ENCODE data around the gene PKLR.
"Not testable (repeated sequence)": the region's sequence is repeated elsewhere in the genome, so short reads cannot be mapped to it uniquely, and the experiment has no call there.

PKLR gene

GRCh38 chr1:155254228-155254713, 47.0 kb downstream of the PKLR start:
- DNase-seq, result no peak

DNA sequence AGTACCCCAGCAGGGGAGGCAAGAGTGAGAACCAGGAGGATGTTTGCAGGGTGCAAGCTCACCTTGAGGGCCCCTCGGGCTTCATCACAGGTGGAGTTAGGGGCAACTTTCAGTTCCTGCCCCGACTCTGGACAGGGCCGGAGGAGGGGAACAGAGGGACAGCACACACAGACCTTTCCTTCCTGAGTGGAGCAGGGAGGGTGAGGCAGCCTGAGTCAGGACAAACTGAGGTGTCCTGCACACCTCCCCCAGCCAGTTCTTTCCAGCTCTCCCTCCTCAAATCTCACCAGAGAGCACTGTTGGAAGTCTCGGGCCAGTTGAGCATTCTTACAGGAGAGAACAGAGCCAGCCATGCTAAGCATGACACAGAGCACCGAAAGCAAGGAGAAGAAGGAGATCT, 47.4 kb downstream of the PKLR start:
- no peak for DNase-seq

DNA sequence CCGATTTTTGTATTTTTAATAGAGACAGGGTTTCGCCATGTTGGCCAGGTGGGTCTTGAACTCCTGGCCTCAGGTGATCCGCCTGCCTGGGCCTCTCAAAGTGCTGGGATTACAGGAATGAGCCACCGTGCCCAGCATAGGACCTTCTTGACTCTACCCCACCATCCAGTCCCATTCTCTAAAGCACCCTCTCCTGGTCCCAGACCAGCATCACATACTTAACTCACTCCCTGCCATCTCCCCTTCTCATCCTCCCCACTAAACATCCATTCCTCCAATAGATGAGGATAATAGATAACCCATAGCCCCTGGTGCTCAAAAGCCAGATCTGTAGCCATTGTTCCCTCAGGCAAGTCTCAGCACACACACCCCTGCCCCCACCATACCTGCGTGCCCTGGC, 48.0 kb downstream of the PKLR start:
- no peak for DNase-seq

DNA sequence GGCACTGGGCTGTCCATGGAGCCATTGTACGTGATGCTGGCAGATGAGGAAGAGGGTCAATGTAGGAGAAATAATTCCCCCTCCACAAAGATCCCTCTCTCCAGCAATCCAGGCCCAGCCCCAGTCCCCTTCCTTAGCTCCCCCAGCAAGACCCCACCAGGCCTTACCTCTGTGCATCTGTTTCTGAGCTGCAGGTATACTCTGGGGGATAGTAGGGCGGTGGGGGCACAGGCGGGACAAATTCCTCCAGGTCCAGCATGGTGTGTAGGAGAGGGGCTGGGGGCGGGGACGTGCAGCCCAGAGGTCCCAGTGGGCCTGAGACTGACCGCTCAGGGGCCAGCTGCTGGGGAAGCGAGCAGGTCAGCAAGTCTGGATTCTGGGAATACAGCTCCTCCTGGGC, 49.7 kb downstream of the PKLR start:
- no peak for DNase-seq

DNA sequence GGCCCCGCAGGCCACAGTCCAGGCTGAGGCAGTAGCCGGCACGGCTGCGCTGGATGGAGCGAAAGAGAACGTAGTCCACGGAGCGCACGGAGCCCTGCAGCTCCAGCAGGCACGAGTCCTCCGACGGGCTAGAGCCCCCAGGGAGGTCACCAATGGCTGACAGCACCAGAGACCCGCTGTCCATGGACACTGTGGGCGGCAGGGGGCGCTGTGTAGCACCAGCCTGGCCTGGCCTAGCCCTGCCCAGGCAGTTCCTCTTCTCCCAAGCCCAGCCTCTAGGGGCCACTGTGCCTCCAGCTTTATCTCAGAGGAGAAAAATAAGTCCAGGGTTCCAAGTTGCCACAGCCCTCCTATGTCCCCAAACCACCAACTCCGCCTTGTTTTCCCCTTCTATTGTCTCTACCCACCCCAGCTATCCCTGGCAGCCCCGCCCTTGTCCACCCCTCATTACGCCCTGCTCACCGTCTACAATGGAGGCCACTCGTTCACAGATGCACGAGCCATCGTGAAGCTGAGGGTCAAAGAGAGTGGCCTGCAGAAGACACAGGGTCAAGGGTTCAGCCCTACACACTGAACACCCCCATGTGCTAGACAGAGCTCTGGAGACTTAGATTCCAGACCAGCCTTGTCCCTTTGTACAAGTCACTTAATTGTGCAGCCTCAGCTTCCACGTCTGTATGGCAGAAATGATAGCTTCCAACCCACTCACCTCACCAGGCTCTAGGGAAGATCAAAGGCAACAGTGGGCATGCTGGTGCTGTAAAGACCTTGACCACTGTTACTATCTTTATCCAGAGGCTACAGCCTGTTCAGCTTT, 50.4 kb downstream of the PKLR start:
- peak; percentile 89 for DNase-seq

GRCh38 chr1:155250246-155250632, 51.0 kb downstream of the PKLR start:
- no peak for DNase-seq

- DNase-seq, result no peak
Observed at GRCh38 chr1:155247667-155248553, 53.3 kb downstream of the PKLR start.

DNA sequence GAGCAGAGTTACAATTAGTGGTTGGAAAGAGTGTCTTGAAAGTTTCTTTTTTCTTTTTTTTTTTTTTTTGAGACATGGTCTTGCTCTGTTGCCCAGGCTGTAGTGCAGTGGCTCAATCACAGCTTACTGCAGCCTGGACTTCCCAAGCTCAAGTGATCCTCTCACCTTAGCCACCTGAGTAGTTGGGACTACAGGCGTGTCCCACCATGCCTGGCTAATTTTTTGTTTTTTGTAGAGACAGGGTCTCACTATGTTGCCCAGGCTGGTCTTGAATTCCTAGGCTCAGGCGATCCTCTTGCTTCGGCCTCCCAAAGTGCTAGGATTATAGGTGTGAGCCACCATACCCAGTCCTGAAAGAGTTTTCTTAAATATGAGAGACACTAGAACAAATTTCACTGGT, 54.4 kb downstream of the PKLR start:
- not testable (repeated sequence) for DNase-seq

- no peak for DNase-seq
Observed at GRCh38 chr1:155245163-155245524, 56.1 kb downstream of the PKLR start.

DNA sequence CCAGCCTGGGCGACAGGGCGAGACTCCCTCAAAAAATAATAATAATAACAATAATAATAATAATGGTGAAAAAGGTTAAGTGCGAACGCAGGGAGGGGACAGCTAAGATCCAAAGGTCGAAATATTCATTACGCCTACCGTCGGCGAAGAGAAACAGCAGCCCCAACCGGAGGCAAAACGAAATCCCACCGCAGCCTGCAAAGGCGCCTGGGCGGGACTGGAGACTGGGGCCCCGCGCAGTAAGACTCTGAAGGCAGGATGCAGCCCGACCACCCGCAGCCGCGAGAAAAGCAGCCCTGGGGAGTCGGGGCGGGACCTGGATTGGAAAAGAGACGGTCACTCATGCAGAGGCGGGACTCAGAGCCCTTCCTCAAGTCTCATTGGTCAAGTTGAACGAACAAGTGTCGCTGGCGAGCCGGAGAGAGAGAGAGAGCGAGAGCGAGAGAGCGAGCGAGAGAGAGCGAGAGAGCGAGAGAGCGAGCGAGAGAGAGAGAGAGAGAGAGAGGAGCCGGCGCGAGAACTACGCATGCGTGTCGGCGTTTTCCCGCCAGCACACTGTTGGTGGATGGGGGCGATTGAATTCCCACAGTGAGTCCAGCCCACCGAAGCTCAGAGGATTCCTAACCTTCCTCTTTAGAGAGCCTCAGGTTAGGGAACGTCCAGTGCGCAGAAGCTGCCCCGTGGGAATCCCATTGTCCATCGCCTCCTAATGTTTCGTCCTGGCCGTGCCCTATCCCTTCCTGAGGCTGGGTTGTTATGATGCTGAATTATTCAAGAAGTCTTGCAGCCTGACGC, 56.7 kb downstream of the PKLR start:
- DNase-seq, result peak; percentile 92

DNA sequence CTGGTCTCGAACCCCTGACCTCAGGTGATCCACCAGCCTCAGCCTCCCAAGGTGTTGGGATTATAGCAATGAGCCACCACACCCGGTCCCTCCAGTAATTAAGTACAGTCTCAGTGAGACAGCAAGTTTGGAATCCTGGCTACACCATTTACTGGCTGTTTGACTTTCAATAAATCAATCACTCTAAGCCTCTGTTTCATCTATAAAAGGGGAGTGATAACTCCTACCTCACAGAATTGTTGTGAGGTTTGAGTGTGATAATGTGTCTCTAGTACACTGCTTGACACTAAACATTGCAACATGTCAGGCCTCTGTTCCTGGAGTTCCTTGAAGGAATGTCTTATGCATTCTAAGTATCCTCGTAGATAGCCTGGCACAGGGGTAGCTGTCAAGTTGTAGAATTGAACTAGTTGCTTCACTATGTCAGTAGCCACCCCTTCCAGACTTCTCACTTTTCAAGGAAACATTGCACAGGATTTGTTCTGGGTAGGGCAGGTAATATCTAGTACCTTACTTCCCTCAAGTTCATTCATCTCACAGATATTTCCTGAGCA, 58.4 kb downstream of the PKLR start:
- DNase-seq, result no peak

DNA sequence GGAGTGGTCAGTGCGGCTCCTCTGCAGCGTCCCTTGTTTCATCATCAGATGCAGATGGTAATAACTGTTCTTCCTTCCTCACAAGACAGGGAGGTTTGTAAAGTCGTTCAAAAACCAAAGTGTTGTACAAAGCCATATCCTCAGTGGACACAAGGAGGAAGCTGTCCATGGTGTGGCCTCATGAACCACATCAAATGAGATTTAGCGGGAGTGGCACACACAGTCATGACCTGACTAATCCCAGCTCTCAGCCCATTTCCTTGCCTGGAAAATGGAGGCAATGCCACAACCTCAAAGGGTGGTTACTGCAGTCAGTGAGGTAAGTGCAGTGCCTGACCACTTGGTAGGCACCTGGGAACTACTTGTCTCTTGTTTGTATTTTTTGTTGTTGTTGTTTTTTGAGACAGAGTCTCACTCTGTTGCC, 59.4 kb downstream of the PKLR start:
- DNase-seq, result no peak

DNA sequence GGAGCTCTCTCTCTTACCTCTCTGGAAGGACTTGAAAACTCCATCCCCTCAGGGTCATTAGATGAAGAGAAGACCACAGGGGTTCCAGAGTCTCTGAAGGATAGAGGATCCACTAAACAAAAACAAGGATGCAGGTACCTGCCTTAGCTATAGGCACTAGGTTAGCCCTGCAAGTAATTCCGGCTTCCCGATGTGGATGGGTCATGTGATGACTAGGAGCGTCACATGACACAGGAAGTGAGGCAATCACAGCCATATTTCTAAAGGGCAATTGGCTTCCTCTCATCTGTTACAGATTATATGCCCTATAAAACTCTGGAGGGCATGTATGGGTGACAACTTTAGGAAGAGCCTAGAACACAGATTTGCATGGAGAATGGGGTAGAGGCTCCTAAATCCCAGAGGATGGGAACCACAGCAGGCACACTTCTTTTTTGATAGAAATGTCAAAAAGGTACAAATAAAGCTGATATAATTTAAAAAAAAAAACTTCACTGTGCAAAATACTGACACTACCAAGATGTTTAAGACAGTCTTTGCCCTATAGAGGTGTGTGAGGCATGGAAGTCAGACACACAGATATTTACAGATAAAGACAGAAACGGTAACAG, 60.1 kb downstream of the PKLR start:
- peak; percentile 41 for DNase-seq
